Suprapubic skin (tissue), 3 donors: ENCODE results near the gene SDF2.

Experiments
- POLR2A ChIP-seq, 2 donors: fragments of 450-650 bp; IDR thresholded peaks; one replicate each; pipeline ENCODE4 v1.6.1; 2017; ENCODE audit warnings: antibody characterized with exemption in 2 of 2, mild to moderate bottlenecking in 2 of 2, moderate library complexity in 2 of 2
- TF ChIP-seq, protein P1 (sequence below), 2 donors: fragments of 200-600 bp in 1 of 2; fragments of 450-650 bp in 1 of 2; sonication (generic) in 1 of 2; IDR thresholded peaks; one replicate each; pipeline ENCODE4 v1.5.1; 2016 to 2019; ENCODE audit warnings: antibody characterized with exemption in 2 of 2, mild to moderate bottlenecking in 1 of 2, moderate library complexity in 1 of 2

DNA sequence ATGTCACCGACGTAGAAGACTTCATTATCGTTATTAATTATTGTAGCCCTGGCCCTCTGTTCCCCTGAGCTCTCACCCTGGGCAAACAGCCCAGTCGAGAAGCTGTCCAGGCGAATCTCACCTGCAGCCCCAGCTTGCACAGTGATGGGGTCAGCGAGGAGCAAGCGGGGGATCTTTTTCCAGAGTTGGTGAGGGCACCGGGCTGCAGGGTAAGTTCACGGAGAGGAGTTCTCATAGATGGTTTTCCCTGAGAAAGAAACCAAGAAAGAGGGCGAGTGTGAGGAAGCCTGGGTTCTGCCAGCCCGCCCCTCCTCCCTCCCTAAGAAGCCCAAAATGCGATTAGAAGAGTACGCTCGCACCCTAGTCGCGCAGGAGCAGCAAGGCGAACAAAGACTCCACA lies 63.3 kb downstream of the SDF2 start:
- TF ChIP-seq, protein P1, sequence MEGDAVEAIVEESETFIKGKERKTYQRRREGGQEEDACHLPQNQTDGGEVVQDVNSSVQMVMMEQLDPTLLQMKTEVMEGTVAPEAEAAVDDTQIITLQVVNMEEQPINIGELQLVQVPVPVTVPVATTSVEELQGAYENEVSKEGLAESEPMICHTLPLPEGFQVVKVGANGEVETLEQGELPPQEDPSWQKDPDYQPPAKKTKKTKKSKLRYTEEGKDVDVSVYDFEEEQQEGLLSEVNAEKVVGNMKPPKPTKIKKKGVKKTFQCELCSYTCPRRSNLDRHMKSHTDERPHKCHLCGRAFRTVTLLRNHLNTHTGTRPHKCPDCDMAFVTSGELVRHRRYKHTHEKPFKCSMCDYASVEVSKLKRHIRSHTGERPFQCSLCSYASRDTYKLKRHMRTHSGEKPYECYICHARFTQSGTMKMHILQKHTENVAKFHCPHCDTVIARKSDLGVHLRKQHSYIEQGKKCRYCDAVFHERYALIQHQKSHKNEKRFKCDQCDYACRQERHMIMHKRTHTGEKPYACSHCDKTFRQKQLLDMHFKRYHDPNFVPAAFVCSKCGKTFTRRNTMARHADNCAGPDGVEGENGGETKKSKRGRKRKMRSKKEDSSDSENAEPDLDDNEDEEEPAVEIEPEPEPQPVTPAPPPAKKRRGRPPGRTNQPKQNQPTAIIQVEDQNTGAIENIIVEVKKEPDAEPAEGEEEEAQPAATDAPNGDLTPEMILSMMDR (IDR thresholded peaks at IDR 0.05) = no peak
- no peak for TF ChIP-seq POLR2A (IDR thresholded peaks at IDR 0.05)
